H1 (cell line): Measurements from ENCODE around the gene CACNA1C. TPM values are rescaled to one million over a fixed set of nuclear protein-coding genes. Genes with fewer than 3 reads are reported as not detected.
A peak's percentile ranks its signal among the peaks of the same experiment; 100 is the strongest.

Experiments used
- BCL11A ChIP-seq, 2 experiments: IDR thresholded peaks; one replicate each; pipeline ENCODE4 v1.6.1; 2011; ENCODE audit warnings: low read depth in 2 of 2, low read length in 2 of 2, mild to moderate bottlenecking in 2 of 2
- BRCA1 ChIP-seq: IDR thresholded peaks from 2 replicates; pipeline ENCODE4 v1.6.1; 2012; ENCODE audit warnings: low read depth, low read length, improper control_type of control experiment
- CBX5 ChIP-seq: fragments of 300-800, 300-1000 bp; sonication (generic); IDR thresholded peaks from 2 replicates; pipeline ENCODE4 v1.7.1; 2016; ENCODE audit warnings: antibody characterized with exemption, low read length, low read depth
- CBX8 ChIP-seq: fragments of 300-800, 300-1000 bp; sonication (generic); IDR thresholded peaks from 2 replicates; pipeline ENCODE4 v1.7.1; 2016; ENCODE audit warnings: low read depth, low read length, borderline replicate concordance
- CTBP2 ChIP-seq: IDR thresholded peaks from 2 replicates; pipeline ENCODE4 v1.7.0; 2011; ENCODE audit warnings: borderline replicate concordance, mild to moderate bottlenecking, moderate library complexity, mixed read lengths, low read length; ENCODE audit not compliant: insufficient read depth, insufficient read length
- E2F6 ChIP-seq: IDR thresholded peaks from 2 replicates; pipeline ENCODE4 v1.6.1; 2012; ENCODE audit warnings: inconsistent platforms
- EGR1 ChIP-seq: IDR thresholded peaks from 2 replicates; pipeline ENCODE4 v1.6.1; 2011; ENCODE audit warnings: low read depth, low read length, borderline replicate concordance
- FOSL1 ChIP-seq: IDR thresholded peaks from 2 replicates; pipeline ENCODE4 v1.6.1; 2011; ENCODE audit warnings: mild to moderate bottlenecking, low read depth, low read length, moderate library complexity; ENCODE audit not compliant: insufficient read depth
- KDM1A ChIP-seq: fragments of 200-600, 300-600 bp; sonication (generic); IDR thresholded peaks from 2 replicates; pipeline ENCODE4 v1.7.1; 2016; ENCODE audit warnings: mild to moderate bottlenecking, low read length, borderline replicate concordance
- KDM5A ChIP-seq: fragments of 200-600 bp; IDR thresholded peaks from 2 replicates; pipeline ENCODE4 v1.7.1; 2012; ENCODE audit warnings: mild to moderate bottlenecking, low read length, inconsistent platforms, mixed read lengths
- MAX ChIP-seq: IDR thresholded peaks from 2 replicates; pipeline ENCODE4 v1.6.1; 2012; ENCODE audit warnings: inconsistent platforms
- NRF1 ChIP-seq: IDR thresholded peaks from 2 replicates; pipeline ENCODE4 v1.6.1; 2011; ENCODE audit warnings: mild to moderate bottlenecking, low read depth, low read length, improper control_type of control experiment
- PHF8 ChIP-seq: fragments of 200-600 bp; sonication (generic); conservative IDR thresholded peaks from 2 replicates; pipeline ENCODE4 v1.7.1; 2012; ENCODE audit warnings: low read depth, mild to moderate bottlenecking, inconsistent platforms, low read length, moderate library complexity
- POU5F1 ChIP-seq: IDR thresholded peaks from 2 replicates; pipeline ENCODE4 v1.6.1; 2011; ENCODE audit warnings: low read depth, mild to moderate bottlenecking, low read length, moderate library complexity
- SIN3A ChIP-seq, 2 experiments: IDR thresholded peaks in 1 of 2; conservative IDR thresholded peaks in 1 of 2; 2 replicates each; pipeline ENCODE4 v1.6.1; 2011 to 2012; ENCODE audit warnings: low read length in 2 of 2, improper control_type of control experiment in 1 of 2, low read depth in 1 of 2, mild to moderate bottlenecking in 1 of 2
- SIX5 ChIP-seq: IDR thresholded peaks from 2 replicates; pipeline ENCODE4 v1.6.1; 2011; ENCODE audit warnings: mild to moderate bottlenecking, low read depth, low read length
- SP4 ChIP-seq: IDR thresholded peaks from 2 replicates; pipeline ENCODE4 v1.6.1; 2012; ENCODE audit warnings: low read length, inconsistent platforms
- TAF1 ChIP-seq: IDR thresholded peaks from 2 replicates; pipeline ENCODE4 v1.6.1; 2011; ENCODE audit warnings: mild to moderate bottlenecking, low read depth, low read length
- TAF7 ChIP-seq: optimal IDR thresholded peaks from 2 replicates; pipeline ENCODE3; 2011; ENCODE audit warnings: low read depth, mild to moderate bottlenecking, inconsistent platforms, low read length, moderate library complexity, borderline replicate concordance
- TBP ChIP-seq: IDR thresholded peaks from 2 replicates; pipeline ENCODE4 v1.6.1; 2011; ENCODE audit warnings: low read depth, low read length, improper control_type of control experiment
- TCF12 ChIP-seq: IDR thresholded peaks from 2 replicates; pipeline ENCODE4 v1.6.1; 2011; ENCODE audit warnings: low read depth, mild to moderate bottlenecking, low read length
- TEAD4 ChIP-seq: IDR thresholded peaks from 2 replicates; pipeline ENCODE4 v1.6.1; 2012; ENCODE audit warnings: low read depth, low read length, inconsistent platforms, mixed read lengths
- USF2 ChIP-seq: IDR thresholded peaks from 2 replicates; pipeline ENCODE4 v1.6.1; 2011; ENCODE audit warnings: low read length, improper control_type of control experiment
- polyA plus RNA-seq, 7 experiments: library from polyadenylated mRNA; depleted of rRNA in 3 of 7; stranded (reverse) in 5 of 7; unstranded in 2 of 7; fragments of >200 nt in 5 of 7; fragments of 200-250 nt in 2 of 7; gene quantifications; 1 replicate in 5 of 7; 2 replicates in 1 of 7; 4 replicates in 1 of 7; pipeline versions ENCODE4 v1.2.1 to v1.2.3, GENCODE V29; 2011 to 2013; ENCODE audit warnings: missing spikeins in 2 of 7, mixed read lengths in 2 of 7
- total RNA-seq: library from RNA; stranded (reverse); fragmentation: NEBNext Ultra II Directional; extraction: Animal tissue kit (Norgen Biotek cat#: 25700); gene quantifications from 2 replicates; pipeline ENCODE4 v1.2.1, GENCODE V29; 2021

Gene CACNA1C
- total and polyA plus RNA-seq, 2 of the 8 experiments (the other 6 are each of a cell fraction or from before 2014, with no cell fraction given), result 1.3 TPM

GRCh38 chr12:2057041-2057794, 4.4 kb downstream of the CACNA1C start (continued):
- TF ChIP-seq CBX5 (no peak), PHF8 (no peak), NRF1 (no peak), TEAD4 (no peak), KDM5A (no peak), USF2 (no peak), SIX5 (no peak), CTBP2 (no peak), MAX (0 out of 2 replicates have a peak, but pooled peaks have one; percentile 11), TAF7 (no peak), TAF1 (no peak), CBX8 (no peak), SP4 (0 out of 2 replicates have a peak, but pooled peaks have one; percentile 62), FOSL1 (no peak), TBP (no peak), KDM1A (peak; percentile 28; the same call in 1 of the 2 replicates), EGR1 (no peak), E2F6 (no peak), TCF12 (no peak), POU5F1 (no peak), BCL11A (IDR thresholded peaks at IDR 0.05; ENCODE audit: low read depth in 2 of 2, low read length in 2 of 2) (no peak), BRCA1 (no peak), SIN3A (conservative IDR thresholded peaks at IDR 0.05 in 1 of 2, IDR thresholded peaks at IDR 0.05 in 1 of 2; ENCODE audit: low read depth in 1 of 2, low read length in 2 of 2) (peak in 1 of 2 experiments; percentile 37; a peak in 1 of 4 replicates)
